Measurements from ENCODE around the gene FCGR1A. TPM values are rescaled to one million over a fixed set of nuclear protein-coding genes. Genes with fewer than 3 reads are reported as not detected.
"Not testable (repeated sequence)": the region's sequence is repeated elsewhere in the genome, so short reads cannot be mapped to it uniquely, and the experiment has no call there.

FCGR1A gene
- 3.3 TPM for total RNA-seq

DNA sequence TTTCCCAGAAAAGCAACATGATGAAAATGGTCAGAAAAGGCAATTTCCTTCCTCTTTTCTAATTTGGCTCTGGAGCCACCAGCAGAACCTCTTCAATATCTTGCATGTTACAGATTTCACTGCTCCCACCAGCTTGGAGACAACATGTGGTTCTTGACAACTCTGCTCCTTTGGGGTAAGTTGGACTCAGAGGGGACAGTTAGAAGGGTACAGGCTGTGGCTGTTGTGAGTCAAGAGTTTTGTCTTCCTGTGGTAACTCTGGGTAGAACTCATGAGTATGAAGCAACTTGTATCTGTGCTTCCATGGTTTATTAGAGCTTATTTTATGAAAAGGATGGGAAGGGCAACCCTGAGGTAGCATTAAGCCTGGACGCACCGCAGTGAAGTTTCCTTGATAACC lies at the start of gene FCGR1A:
Gene FCGR1A (plus strand): TSS at position 95 of the 400 bp plus-strand sequence. CDS start 50 bp downstream, at position 145.
- not testable (repeated sequence) for DNase-seq

DNA sequence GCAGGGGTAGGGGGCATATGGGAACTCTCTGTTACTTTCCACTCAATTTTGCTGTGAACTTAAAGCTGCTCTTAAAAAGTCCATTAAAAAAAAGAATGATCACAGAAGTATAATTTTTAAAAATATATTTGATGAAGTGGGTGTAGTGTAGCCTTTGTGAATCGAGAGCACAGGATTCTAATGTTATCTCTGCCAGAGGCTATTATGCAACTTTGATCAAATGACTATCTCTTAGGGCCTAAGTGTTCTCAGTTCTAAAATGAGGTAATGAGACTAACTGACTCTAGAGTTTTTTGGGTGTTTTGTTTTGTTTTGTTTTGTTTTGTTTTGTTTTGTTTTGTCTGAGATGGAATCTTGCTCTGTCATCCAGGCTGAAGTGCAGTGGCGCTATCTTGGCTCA lies 49.7 kb upstream of the FCGR1A start:
- not testable (repeated sequence) for DNase-seq

DNA sequence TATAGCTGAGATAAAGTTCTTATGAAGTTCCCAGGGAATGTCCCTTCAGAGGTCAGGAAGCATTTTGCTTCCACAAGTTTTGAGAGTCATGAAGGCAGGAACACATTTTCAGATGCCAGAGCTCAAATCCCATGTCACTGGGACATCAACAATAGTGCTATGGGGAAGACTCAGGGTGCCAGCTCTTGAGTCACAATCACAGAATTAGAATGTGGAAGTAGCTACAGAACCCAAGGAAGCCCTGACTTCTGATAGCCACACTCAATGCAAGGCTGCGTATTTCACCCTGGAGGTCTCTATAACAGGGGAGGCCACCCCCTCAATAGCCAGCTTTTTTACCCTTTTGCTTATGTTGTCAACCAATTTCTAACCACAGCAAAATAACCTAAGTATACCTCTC lies 47.8 kb upstream of the FCGR1A start:
- DNase-seq: not testable (repeated sequence)

GRCh38 chr1:149740148-149740581 lies 42.3 kb upstream of the FCGR1A start:
- DNase-seq: not testable (repeated sequence)

DNA sequence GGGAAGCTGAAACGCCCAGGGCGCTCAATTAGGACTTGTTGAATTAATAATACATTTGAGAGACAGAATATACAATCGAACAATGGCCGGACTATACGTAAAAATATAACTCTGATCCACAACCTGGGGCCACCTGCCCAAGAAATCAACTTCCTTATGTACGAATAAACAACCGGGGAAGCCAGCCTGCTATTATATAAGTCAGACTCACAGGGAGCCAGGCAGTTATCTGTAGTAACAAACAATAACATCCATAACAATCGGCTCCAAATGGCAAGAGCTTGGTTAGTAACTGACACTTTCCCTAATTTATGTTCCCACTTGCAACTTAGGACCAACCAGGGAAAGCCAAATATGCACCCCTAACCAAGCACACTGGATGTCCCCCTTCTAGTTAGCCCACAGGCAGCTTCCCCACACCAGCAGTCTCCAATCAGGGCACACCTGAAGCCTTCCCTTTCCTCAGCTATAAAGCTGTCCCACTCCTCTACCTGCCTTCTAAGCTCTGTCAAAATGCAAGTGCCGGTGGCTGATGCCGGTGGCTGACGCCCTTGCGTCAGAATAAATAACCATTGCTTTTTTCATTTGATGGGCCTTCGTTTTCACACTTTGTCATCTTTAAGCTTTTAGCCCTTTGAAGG lies 41.8 kb upstream of the FCGR1A start:
- DNase-seq: not testable (repeated sequence)

DNA sequence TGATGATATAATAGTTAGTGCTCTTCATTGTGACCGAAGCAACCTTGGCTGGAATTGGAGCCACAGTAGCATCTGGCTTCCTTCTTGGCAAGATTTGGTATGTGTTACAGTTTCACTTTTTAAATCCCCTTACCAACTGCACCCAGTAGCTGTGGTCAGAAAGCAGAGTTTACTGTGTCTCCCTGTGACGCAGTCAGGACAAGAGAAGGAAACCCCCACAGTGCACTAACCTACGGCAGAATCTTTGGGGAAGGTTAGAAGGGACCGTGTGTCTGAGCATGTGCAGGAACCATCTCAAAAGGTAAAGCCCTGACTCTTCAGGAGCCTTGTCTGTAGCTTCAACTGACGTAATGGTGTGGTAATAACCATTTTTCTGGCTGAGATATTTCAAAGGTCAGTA lies 40.6 kb upstream of the FCGR1A start:
- DNase-seq: not testable (repeated sequence)

DNA sequence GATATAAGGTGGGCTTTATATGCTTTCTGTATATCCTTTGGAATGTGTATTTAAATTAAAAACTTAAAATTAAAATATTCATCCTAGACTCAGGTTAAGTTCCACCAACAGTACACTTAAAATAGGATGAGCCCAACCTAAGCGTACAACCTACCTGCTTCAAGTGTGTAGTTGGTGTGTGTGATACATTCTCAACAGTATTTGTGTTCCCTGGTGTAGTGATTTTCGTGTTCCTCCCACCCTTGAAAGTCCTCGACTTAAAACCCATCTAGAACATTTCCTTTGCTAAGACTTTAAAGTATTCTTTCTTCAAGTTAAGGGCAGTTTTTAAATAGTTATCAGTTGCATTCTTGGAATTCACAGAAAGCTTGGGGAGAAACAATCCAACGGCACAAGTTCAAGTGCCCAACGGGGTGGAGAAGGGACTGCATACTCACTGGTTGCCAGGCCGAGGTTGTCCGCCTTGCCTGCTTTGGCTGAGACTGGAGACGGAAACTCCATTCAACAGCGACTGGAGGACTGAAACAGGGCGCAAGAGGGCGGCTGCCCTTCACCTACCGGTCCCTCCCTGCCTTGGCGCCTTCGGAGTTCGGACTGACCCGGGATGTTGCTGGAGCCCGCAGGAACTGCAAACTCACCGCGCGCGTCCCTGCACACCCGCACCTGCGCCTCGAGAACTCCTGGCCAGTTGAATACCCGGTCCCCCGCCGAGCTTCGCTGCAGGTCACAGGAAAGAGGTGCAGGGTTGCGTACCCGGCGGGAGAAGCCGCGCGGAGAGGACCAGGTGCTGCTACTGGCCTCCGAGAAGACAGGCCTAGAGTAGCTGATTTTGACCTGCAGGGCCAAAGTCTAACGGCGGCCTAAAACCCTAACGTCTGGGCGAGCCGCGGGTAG lies 35.8 kb upstream of the FCGR1A start:
- DNase-seq: not testable (repeated sequence)

- not testable (repeated sequence) for DNase-seq
Measured at GRCh38 chr1:149747359-149748143, 34.9 kb upstream of the FCGR1A start.

DNA sequence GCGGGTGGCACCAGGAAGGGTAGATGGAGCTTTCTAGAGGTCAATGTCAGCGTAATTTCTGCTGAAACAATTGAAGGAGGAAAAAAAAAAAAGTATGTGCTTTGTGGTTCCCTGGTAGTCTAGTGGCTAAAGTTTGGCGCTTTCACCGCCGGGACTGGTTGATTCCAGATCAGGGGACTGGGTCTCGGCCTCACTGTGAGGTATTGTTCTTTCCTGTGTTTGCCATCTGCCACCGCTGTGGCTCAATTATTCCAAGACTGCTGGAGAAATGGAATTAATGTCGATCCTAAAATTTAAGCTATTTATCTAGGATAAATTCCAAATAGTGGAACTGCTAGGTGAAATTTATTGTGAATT lies 34.4 kb upstream of the FCGR1A start:
- DNase-seq: not testable (repeated sequence)

DNA sequence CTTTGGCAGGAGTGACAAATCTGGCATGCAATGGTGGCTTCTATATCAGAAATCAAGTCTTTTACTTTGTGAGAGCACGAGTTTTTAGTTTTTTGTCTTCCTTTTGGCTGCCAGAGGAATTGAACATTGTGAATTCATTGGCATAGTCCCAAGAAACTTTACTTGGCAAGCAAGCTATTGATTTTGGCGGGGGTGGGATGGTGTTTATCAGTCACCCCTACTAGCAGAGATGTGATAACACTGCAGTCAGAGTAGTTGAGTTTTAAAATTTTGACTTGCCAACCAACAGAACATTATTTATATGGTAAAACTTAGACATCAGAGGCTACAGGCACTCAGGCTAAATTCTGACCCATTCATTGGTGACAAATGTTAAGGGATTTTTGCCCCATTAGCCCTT lies 31.9 kb upstream of the FCGR1A start:
- DNase-seq: not testable (repeated sequence)

DNA sequence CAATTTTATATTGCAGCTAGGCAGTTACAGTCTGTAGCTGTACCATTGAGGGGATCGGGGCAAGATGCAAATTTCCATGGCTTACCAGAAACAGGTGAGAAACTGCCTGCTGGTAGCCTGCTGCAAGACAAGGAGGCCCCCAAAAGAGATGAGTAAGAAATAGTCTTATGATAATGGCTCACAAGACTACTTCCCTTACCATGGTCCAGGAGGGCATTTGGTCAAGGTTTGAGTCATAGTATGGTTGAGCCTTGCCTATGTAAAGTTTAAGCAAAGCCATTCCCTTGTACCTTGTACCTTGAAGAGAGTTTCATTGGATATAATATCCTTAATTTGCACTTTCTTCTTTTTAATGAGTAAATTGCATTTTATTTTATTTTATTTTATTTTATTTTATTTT lies 30.3 kb upstream of the FCGR1A start:
- DNase-seq: not testable (repeated sequence)

GRCh38 chr1:149753466-149753865 lies 29.0 kb upstream of the FCGR1A start:
- DNase-seq: not testable (repeated sequence)

DNA sequence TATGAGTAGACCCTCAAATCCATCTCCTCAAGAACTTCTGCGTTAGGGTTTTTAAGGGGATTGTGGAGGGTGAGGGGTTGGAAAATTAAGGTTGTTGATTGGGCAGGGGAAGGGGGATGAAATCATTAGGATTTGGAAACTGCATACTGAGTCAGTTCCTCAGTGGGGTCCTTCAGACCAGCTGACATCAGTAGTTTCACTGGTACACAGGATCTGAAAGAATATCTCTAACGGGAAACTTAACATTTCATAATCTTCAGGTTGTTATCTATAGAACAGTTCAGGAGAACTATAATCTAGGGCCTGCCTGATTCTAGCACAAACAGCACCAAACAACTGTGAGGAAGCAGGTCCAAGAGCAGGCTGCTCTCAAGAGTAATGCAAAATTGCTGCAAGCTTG lies 27.2 kb upstream of the FCGR1A start:
- DNase-seq: not testable (repeated sequence)

GRCh38 chr1:149762294-149762693 lies 20.2 kb upstream of the FCGR1A start:
- DNase-seq: not testable (repeated sequence)

DNA sequence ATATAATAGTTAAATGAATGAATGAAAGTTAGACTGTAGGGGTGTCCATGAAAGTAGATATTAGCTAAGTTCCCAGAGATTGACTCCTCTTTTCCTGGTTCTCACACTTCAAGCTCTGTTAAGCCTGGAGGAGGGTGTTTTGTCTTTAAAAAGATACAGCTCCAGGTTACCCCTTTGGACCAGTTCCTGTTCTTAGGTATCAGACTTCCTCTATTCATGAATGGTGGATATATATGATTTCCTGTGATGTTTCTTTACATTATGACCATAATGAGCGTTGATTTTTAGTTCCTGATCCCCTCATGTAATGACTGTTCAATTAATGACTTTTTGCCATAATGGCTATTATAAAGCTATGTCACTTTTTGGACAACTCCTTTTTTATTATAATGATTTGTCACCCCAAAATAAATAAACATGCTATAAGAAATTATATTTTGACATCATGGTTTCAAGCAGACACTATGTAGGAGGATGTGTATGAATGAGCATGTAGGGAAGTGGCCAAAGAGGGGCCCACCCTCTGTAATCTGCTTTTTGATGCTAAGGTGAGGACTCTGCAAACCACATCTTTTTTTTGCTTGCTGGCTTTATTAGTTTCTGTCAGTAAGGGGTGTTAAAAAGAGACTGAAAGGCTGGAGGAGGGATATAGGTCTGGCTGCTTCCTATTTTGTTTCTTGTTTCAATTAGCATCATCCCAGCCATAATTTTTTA lies 18.2 kb upstream of the FCGR1A start:
- DNase-seq: not testable (repeated sequence)

GRCh38 chr1:149766241-149766640 lies 16.3 kb upstream of the FCGR1A start:
- not testable (repeated sequence) for DNase-seq

- not testable (repeated sequence) for DNase-seq
Measured at GRCh38 chr1:149769216-149769615, 13.3 kb upstream of the FCGR1A start.

GRCh38 chr1:149770661-149771060 lies 11.8 kb upstream of the FCGR1A start:
- DNase-seq: not testable (repeated sequence)

DNA sequence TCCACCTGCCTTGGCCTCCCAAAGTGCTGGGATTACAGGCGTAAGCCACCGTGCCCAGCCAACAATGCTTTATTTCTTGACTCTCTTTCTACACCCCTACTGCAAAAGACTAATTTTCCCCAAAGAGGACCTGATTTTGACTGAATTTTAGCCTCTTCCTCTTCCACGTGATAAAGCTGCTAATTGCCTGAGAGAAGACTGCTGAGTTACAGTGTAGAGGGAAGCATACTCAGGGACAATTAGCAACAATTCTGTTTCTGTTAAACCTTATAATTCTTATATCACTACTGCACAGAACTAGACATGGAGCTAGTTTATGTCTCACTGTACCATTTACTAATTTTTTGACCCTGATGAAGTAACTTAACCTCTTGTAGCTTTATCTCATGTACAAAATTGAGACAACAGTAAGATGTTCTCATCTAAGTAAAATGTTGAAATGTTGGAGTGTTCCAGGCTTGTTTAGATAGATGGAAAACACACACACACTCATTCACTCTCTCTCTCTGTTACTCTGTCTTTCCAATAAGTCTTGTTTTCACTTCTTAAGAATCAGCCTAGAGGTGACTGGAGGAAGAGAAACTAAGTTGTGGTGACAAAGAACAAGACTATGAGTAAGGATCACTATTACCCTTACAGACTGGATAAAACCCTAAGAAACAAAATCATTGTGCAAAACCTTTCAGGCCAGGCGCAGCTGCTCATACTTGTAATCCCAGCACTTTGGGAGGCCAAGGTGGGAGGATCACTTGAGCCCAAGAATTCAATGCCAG lies 10.7 kb upstream of the FCGR1A start:
- DNase-seq: not testable (repeated sequence)

DNA sequence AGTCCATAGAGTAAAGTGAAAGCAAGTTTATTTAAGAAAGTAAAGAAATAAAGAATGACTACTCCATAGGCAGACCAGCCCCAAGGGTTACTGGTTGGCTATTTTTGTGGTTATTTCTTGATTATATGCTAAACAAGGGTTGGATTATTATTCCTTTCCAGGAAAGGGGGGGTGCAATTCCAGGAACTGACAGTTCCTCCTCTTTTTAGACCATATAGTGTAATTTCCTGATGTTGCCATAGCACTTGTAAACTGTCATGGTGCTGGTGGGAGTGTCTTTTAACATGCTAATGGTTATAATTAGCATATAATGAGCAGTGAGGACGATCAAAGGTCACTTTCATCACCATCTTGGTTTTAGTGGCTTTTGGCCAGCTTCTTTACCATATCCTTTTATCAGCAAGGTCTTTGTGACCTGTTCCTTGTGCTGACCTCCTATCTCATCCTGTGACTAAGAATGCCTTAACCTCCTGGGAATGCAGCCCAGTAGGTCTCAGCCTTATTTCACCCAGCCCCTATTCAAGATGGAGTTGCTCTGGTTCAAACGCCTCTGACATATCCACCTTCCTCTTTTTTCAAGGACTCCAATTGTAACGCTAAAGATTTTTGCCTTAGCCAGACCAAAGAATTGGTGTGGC lies 6.9 kb upstream of the FCGR1A start:
- DNase-seq: not testable (repeated sequence)

All from skin of body (tissue), 2 donors.